ENCODE results near the gene TRIP10. TPM values are rescaled to one million over a fixed set of nuclear protein-coding genes. Genes with fewer than 3 reads are reported as not detected.

TRIP10 gene
- total and polyA plus RNA-seq, 2 of the 8 experiments (the other 6 are each of a cell fraction or from before 2014, with no cell fraction given): 27.8 to 69.5 TPM

DNA sequence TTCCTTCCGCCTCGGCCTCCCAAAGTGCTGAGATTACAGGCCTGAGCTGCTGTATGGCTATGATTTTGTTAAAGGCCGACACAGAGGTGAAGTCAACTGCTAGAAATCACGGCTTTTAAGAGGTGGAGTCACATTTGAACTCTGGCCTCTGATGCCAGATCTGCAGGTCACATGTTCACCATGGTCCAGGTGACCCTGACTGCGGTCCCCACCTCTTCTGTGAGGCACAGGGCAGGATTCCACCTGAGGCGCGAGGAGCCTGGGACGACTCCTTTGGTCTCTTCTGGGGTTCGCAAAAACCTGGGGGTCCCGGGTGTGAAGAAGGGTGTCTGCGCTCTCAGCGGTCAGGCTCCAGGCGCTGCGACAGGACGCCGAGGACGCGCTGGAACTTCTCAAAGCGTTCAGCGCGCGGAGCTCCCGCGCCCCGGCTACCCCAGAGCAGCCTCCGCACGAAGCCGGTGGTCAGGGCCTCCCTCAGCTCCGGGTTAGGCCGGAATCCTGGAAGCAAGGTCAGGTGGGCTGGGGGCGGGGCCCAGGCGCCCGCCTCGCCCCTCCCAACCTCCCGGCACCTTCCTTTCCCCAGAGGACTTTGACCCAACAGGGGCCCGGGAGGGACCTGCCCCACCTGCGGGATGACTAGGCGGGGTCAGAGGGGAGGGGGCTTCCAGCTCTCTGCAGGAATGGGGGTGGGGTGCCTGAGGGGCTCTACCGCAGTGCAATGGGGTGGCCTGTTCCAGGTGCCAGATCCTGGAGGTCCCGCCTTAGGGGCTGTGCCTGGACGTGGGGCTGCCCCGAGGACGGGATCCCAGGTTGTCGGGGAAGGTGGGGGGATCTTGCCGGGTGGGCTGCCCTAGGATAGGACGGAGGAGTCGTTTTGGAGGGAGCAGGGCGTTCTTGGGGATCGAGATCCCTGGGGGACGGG, 13.0 kb downstream of the TRIP10 start (continued):
- TF ChIP-seq KDM4A (IDR thresholded peaks at IDR 0.05; ENCODE audit: low read depth, low read length, severe bottlenecking) (no peak), ASH2L (IDR thresholded peaks at IDR 0.05; ENCODE audit: low read length) (peak; percentile 5)
- TF ChIP-seq, protein P1, sequence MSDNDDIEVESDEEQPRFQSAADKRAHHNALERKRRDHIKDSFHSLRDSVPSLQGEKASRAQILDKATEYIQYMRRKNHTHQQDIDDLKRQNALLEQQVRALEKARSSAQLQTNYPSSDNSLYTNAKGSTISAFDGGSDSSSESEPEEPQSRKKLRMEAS (IDR thresholded peaks at IDR 0.05): peak; percentile 44
